Thymus (tissue), 2 donors: ENCODE measurements around the gene DDI1. TPM values are rescaled to one million over a fixed set of nuclear protein-coding genes. Genes with fewer than 3 reads are reported as not detected.

Source experiments
- polyA plus RNA-seq: library from polyadenylated mRNA; stranded (reverse); fragments of 200-250 nt; gene quantifications from one replicate; pipeline ENCODE4 v1.2.3, GENCODE V29; 2013
- total RNA-seq: library from RNA; stranded (reverse); fragments of 120-200 nt; gene quantifications from one replicate; pipeline ENCODE4 v1.2.4, GENCODE V29; 2013
- donor health status: healthy.

The DDI1 gene
- total and polyA plus RNA-seq, 2 donors, result not detected

Other genes starting within 250 kb of the DDI1 start
- gene PDGFD, start 127.5 kb downstream of the DDI1 start, total RNA-seq, result 1.3 TPM
- gene PDGFD, start 127.5 kb downstream of the DDI1 start, polyA plus RNA-seq, result 5.2 TPM